ENCODE measurements around the gene TBX20.
A peak's percentile ranks its signal among the peaks of the same experiment; 100 is the strongest.

Gene TBX20

GRCh38 chr7:35253710-35254495 lies at the start of gene TBX20:
TBX20 (minus strand) TSS chr7:35254100; CDS start chr7:35253620, 480 bp downstream.
- no peak for TF ChIP-seq GATA3 (IDR thresholded peaks at IDR 0.05; ENCODE audit: low read depth, low read length)
- TF ChIP-seq GATA2 (IDR thresholded peaks at IDR 0.05; ENCODE audit: low read depth, low read length), result no peak

GRCh38 chr7:35289376-35289775 lies 35.5 kb upstream of the TBX20 start:
- TF ChIP-seq GATA2 (IDR thresholded peaks at IDR 0.05; ENCODE audit: low read depth, low read length) (peak; percentile 48; the same call in 1 of the 2 replicates), GATA3 (IDR thresholded peaks at IDR 0.05; ENCODE audit: low read depth, low read length) (no peak; the same call in 1 of the 2 replicates)

GRCh38 chr7:35286986-35287385 lies 33.1 kb upstream of the TBX20 start:
- TF ChIP-seq GATA2 (IDR thresholded peaks at IDR 0.05; ENCODE audit: low read depth, low read length) (no peak), GATA3 (IDR thresholded peaks at IDR 0.05; ENCODE audit: low read depth, low read length) (no peak)

GRCh38 chr7:35286422-35286821 lies 32.5 kb upstream of the TBX20 start:
- TF ChIP-seq GATA3 (IDR thresholded peaks at IDR 0.05; ENCODE audit: low read depth, low read length) (no peak), GATA2 (IDR thresholded peaks at IDR 0.05; ENCODE audit: low read depth, low read length) (no peak)

GRCh38 chr7:35285799-35286198 lies 31.9 kb upstream of the TBX20 start:
- TF ChIP-seq GATA3 (IDR thresholded peaks at IDR 0.05; ENCODE audit: low read depth, low read length), result peak; percentile 96
- peak; percentile 86 for TF ChIP-seq GATA2 (IDR thresholded peaks at IDR 0.05; ENCODE audit: low read depth, low read length)

- TF ChIP-seq GATA2 (IDR thresholded peaks at IDR 0.05; ENCODE audit: low read depth, low read length) (no peak), GATA3 (IDR thresholded peaks at IDR 0.05; ENCODE audit: low read depth, low read length) (no peak)
Measured at GRCh38 chr7:35280902-35281301, 27.0 kb upstream of the TBX20 start.

- TF ChIP-seq GATA3 (IDR thresholded peaks at IDR 0.05; ENCODE audit: low read depth, low read length), result no peak
- TF ChIP-seq GATA2 (IDR thresholded peaks at IDR 0.05; ENCODE audit: low read depth, low read length), result no peak
Measured at GRCh38 chr7:35277359-35277758, 23.5 kb upstream of the TBX20 start.

- TF ChIP-seq GATA2 (IDR thresholded peaks at IDR 0.05; ENCODE audit: low read depth, low read length), result no peak
- TF ChIP-seq GATA3 (IDR thresholded peaks at IDR 0.05; ENCODE audit: low read depth, low read length), result no peak
Measured at GRCh38 chr7:35272246-35272645, 18.3 kb upstream of the TBX20 start.

- no peak for TF ChIP-seq GATA3 (IDR thresholded peaks at IDR 0.05; ENCODE audit: low read depth, low read length)
- no peak for TF ChIP-seq GATA2 (IDR thresholded peaks at IDR 0.05; ENCODE audit: low read depth, low read length)
Measured at GRCh38 chr7:35268953-35269352, 15.1 kb upstream of the TBX20 start.

GRCh38 chr7:35267411-35267810 lies 13.5 kb upstream of the TBX20 start:
- TF ChIP-seq GATA2 (IDR thresholded peaks at IDR 0.05; ENCODE audit: low read depth, low read length) (no peak), GATA3 (IDR thresholded peaks at IDR 0.05; ENCODE audit: low read depth, low read length) (no peak)

GRCh38 chr7:35263396-35263795 lies 9.5 kb upstream of the TBX20 start:
- TF ChIP-seq GATA3 (IDR thresholded peaks at IDR 0.05; ENCODE audit: low read depth, low read length) (no peak), GATA2 (IDR thresholded peaks at IDR 0.05; ENCODE audit: low read depth, low read length) (no peak)

- TF ChIP-seq GATA2 (IDR thresholded peaks at IDR 0.05; ENCODE audit: low read depth, low read length) (no peak), GATA3 (IDR thresholded peaks at IDR 0.05; ENCODE audit: low read depth, low read length) (no peak)
Measured at GRCh38 chr7:35261476-35262285, 7.8 kb upstream of the TBX20 start.

- TF ChIP-seq GATA3 (IDR thresholded peaks at IDR 0.05; ENCODE audit: low read depth, low read length) (no peak), GATA2 (IDR thresholded peaks at IDR 0.05; ENCODE audit: low read depth, low read length) (no peak)
Measured at GRCh38 chr7:35261041-35261440, 7.1 kb upstream of the TBX20 start.

- no peak for TF ChIP-seq GATA2 (IDR thresholded peaks at IDR 0.05; ENCODE audit: low read depth, low read length)
- no peak for TF ChIP-seq GATA3 (IDR thresholded peaks at IDR 0.05; ENCODE audit: low read depth, low read length)
Measured at GRCh38 chr7:35260246-35260645, 6.3 kb upstream of the TBX20 start.

- TF ChIP-seq GATA2 (IDR thresholded peaks at IDR 0.05; ENCODE audit: low read depth, low read length) (no peak), GATA3 (IDR thresholded peaks at IDR 0.05; ENCODE audit: low read depth, low read length) (no peak)
Measured at GRCh38 chr7:35259523-35259908, 5.6 kb upstream of the TBX20 start.
